Loucy (cell line): ENCODE data around the gene SIRT7.
A peak's percentile ranks its signal among the peaks of the same experiment; 100 is the strongest.

Experiments
- H2AFZ ChIP-seq: fragments of 200-600 bp; sonication (generic); 2 replicates; pipeline ENCODE4 v1.6.0; 2016; ENCODE audit warnings: antibody characterized with exemption, mild to moderate bottlenecking, low read length, moderate library complexity
- H3F3A ChIP-seq: fragments of 200-600 bp; 2 replicates; pipeline ENCODE4 v1.6.0; 2016; ENCODE audit warnings: antibody characterized with exemption, low read depth, mild to moderate bottlenecking
- H3K27me3 ChIP-seq: fragments of 200-600 bp; sonication (generic); 2 replicates; pipeline ENCODE4 v1.6.1; 2014; ENCODE audit warnings: low read length, mild to moderate bottlenecking; ENCODE audit not compliant: insufficient read depth, poor library complexity, severe bottlenecking
- H3K36me3 ChIP-seq: fragments of 200-600 bp; sonication (generic); 2 replicates; pipeline ENCODE4 v1.6.1; 2016; ENCODE audit warnings: low read length; ENCODE audit not compliant: insufficient read depth
- H3K4me1 ChIP-seq: fragments of 200-600 bp; sonication (generic); 2 replicates; pipeline ENCODE4 v1.5.1; 2014; ENCODE audit warnings: low read length, mild to moderate bottlenecking; ENCODE audit not compliant: insufficient read depth, poor library complexity, severe bottlenecking
- H3K4me2 ChIP-seq: fragments of 200-600 bp; sonication (generic); 2 replicates; pipeline ENCODE4 v1.6.0; 2014; ENCODE audit warnings: antibody characterized with exemption, low read length, low read depth, mild to moderate bottlenecking; ENCODE audit not compliant: poor library complexity, severe bottlenecking
- H3K4me3 ChIP-seq: fragments of 200-600 bp; sonication (generic); 2 replicates; pipeline ENCODE4 v1.5.1; 2014; ENCODE audit warnings: low read length, mild to moderate bottlenecking, mixed read lengths; ENCODE audit not compliant: poor library complexity, severe bottlenecking
- H3K79me2 ChIP-seq: fragments of 200-600 bp; sonication (generic); 2 replicates; pipeline ENCODE4 v1.6.1; 2014; ENCODE audit warnings: low read length; ENCODE audit not compliant: insufficient read depth
- H3K9ac ChIP-seq: fragments of 200-600 bp; sonication (generic); 2 replicates; pipeline ENCODE4 v1.6.0; 2014; ENCODE audit warnings: mild to moderate bottlenecking, low read depth, low read length, moderate library complexity; ENCODE audit not compliant: poor library complexity, severe bottlenecking
- H3K9me2 ChIP-seq: fragments of 200-600 bp; sonication (generic); replicated peaks from 2 replicates; pipeline ENCODE4 v1.6.1; 2016; ENCODE audit warnings: low read depth, low read length, mixed read lengths
- H3K9me3 ChIP-seq: fragments of 200-600 bp; sonication (generic); 2 replicates; pipeline ENCODE4 v1.6.1; 2014; ENCODE audit warnings: mild to moderate bottlenecking, antibody characterized with exemption, low read length, low read depth; ENCODE audit not compliant: insufficient read depth
- H4K20me1 ChIP-seq: fragments of 200-600 bp; sonication (generic); 2 replicates; pipeline ENCODE4 v1.6.0; 2014; ENCODE audit warnings: antibody characterized with exemption, low read length, mild to moderate bottlenecking; ENCODE audit not compliant: insufficient read depth, poor library complexity, severe bottlenecking
- CTCF ChIP-seq: fragments of 200-600 bp; sonication (generic); conservative IDR thresholded peaks from 2 replicates; pipeline ENCODE4 v1.5.1; 2014; ENCODE audit warnings: mild to moderate bottlenecking, antibody characterized with exemption, low read length
- EZH2phosphoT487 ChIP-seq: fragments of 200-600 bp; IDR thresholded peaks from 2 replicates; pipeline ENCODE4 v1.6.1; 2018; ENCODE audit warnings: antibody characterized with exemption, mild to moderate bottlenecking, moderate library complexity, borderline replicate concordance

Gene SIRT7

GRCh38 chr17:81888105-81888987, 29.6 kb downstream of the SIRT7 start:
- H3K9me2 ChIP-seq, result no peaks in the 10 kb centered on the region
- no peaks in the 10 kb centered on the region for H3K9me3 ChIP-seq
- H3K4me3 ChIP-seq, result peak overlapping the region; percentile 100
- no peak overlapping the region for H2AFZ ChIP-seq
- H3F3A ChIP-seq, result peaks cover 6% of the 10 kb centered on the region
- H3K9ac ChIP-seq, result no peak overlapping the region
- H3K4me1 ChIP-seq, result peaks cover 25% of the 10 kb centered on the region
- H3K27me3 ChIP-seq, result peaks cover 8% of the 10 kb centered on the region
- no peak for TF ChIP-seq EZH2phosphoT487
- peaks cover 88% of the 10 kb centered on the region for H3K79me2 ChIP-seq
- H4K20me1 ChIP-seq, result peaks cover 59% of the 10 kb centered on the region
- H3K36me3 ChIP-seq, result peaks cover 56% of the 10 kb centered on the region
- H3K4me2 ChIP-seq, result peak overlapping the region; percentile 92

- H3K9me2 ChIP-seq, result no peaks in the 10 kb centered on the region
- no peaks in the 10 kb centered on the region for H3F3A ChIP-seq
- H4K20me1 ChIP-seq, result peaks cover 58% of the 10 kb centered on the region
- TF ChIP-seq CTCF (no peak), EZH2phosphoT487 (no peak)
- H3K36me3 ChIP-seq, result peaks cover 59% of the 10 kb centered on the region
- H3K4me1 ChIP-seq, result peaks cover 20% of the 10 kb centered on the region
- peaks cover 7% of the 10 kb centered on the region for H3K27me3 ChIP-seq
- peaks cover 72% of the 10 kb centered on the region for H3K79me2 ChIP-seq
- no peak overlapping the region for H3K4me3 ChIP-seq
- no peaks in the 10 kb centered on the region for H3K9me3 ChIP-seq
- no peak overlapping the region for H3K9ac ChIP-seq
- no peak overlapping the region for H2AFZ ChIP-seq
- H3K4me2 ChIP-seq, result peak overlapping the region; percentile 12
Measured at GRCh38 chr17:81885869-81886548, 32.0 kb downstream of the SIRT7 start.

DNA sequence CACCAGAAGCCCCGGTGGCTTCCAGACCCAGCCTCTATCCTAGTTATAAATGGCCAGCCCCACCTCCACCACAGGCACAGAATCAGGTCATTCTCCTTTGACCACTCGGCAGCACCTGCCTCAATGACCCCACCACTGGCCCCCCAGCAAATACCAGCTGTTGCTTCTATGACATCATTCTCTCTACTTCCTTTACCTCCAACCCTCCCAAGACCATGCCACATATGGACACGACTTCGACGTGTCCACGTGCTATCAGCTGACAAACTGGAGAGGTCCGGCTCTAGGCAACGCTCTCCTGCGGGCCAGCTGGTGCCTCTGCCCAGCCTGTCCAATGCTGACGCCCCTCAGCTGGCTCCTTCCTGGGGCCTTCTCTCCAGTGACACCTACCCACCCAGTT, 32.5 kb downstream of the SIRT7 start:
- TF ChIP-seq EZH2phosphoT487 (no peak), CTCF (no peak)
- H3F3A ChIP-seq, result no peaks in the 10 kb centered on the region
- H3K9ac ChIP-seq, result no peak overlapping the region
- no peak overlapping the region for H2AFZ ChIP-seq
- no peaks in the 10 kb centered on the region for H3K9me2 ChIP-seq
- peaks cover 67% of the 10 kb centered on the region for H3K79me2 ChIP-seq
- H3K4me3 ChIP-seq, result no peak overlapping the region
- no peaks in the 10 kb centered on the region for H3K9me3 ChIP-seq
- H3K27me3 ChIP-seq, result peaks cover under 1% of the 10 kb centered on the region
- peaks cover 52% of the 10 kb centered on the region for H4K20me1 ChIP-seq
- peaks cover 62% of the 10 kb centered on the region for H3K36me3 ChIP-seq
- peaks cover 20% of the 10 kb centered on the region for H3K4me1 ChIP-seq
- H3K4me2 ChIP-seq, result no peak overlapping the region
